Spleen (tissue), 11 donors: ENCODE results near the gene NMNAT2. TPM values are rescaled to one million over a fixed set of nuclear protein-coding genes. Genes with fewer than 3 reads are reported as not detected.
"Not testable (repeated sequence)": the region's sequence is repeated elsewhere in the genome, so short reads cannot be mapped to it uniquely, and the experiment has no call there.

Experiments
- DNase-seq: peaks from one replicate; pipeline ENCODE4 v3.0.0-alpha.2; 2020
- H3K27ac ChIP-seq, 8 donors: fragments of 200-600 bp; sonication (generic) in 7 of 8; 1 replicate in 4 of 8; 2 replicates in 4 of 8; pipeline versions ENCODE4 v1.5.0 to v1.8.0; 2016 to 2021; ENCODE audit warnings: inconsistent platforms in 4 of 8, mild to moderate bottlenecking in 4 of 8, moderate library complexity in 1 of 8
- H3K27me3 ChIP-seq, 7 donors: fragments of 200-600 bp; sonication (generic) in 6 of 7; replicated peaks in 1 of 7; 1 replicate in 4 of 7; 2 replicates in 3 of 7; pipeline versions ENCODE4 v1.5.0 to v1.8.0; 2016 to 2021; ENCODE audit warnings: inconsistent platforms in 3 of 7, mild to moderate bottlenecking in 1 of 7
- H3K36me3 ChIP-seq, 6 donors: fragments of 200-600 bp; sonication (generic) in 5 of 6; 1 replicate in 4 of 6; 2 replicates in 2 of 6; pipeline versions ENCODE4 v1.5.0 to v1.8.0; 2016 to 2021; ENCODE audit warnings: inconsistent platforms in 2 of 6
- H3K4me1 ChIP-seq, 6 donors: fragments of 200-600 bp; sonication (generic) in 5 of 6; 1 replicate in 3 of 6; 2 replicates in 3 of 6; pipeline versions ENCODE4 v1.5.0 to v1.8.0; 2016 to 2021; ENCODE audit warnings: inconsistent platforms in 3 of 6
- H3K4me3 ChIP-seq, 8 donors: fragments of 200-600 bp; sonication (generic) in 7 of 8; 1 replicate in 4 of 8; 2 replicates in 4 of 8; pipeline versions ENCODE4 v1.5.0 to v1.8.0; 2016 to 2021; ENCODE audit warnings: inconsistent platforms in 4 of 8, mild to moderate bottlenecking in 4 of 8, moderate library complexity in 2 of 8
- H3K9me3 ChIP-seq, 8 donors: fragments of 200-600 bp; sonication (generic) in 7 of 8; 1 replicate in 4 of 8; 2 replicates in 4 of 8; pipeline versions ENCODE4 v1.5.0 to v1.8.0; 2016 to 2021; ENCODE audit warnings: inconsistent platforms in 4 of 8
- POLR2A ChIP-seq, 3 donors: fragments of 450-650 bp; IDR thresholded peaks; one replicate each; pipeline ENCODE4 v1.5.1; 2017; ENCODE audit warnings: antibody characterized with exemption in 3 of 3, mild to moderate bottlenecking in 1 of 3
- POLR2AphosphoS5 ChIP-seq, 3 donors: sonication (generic); formaldehyde crosslinking; IDR thresholded peaks; one replicate each; pipeline ENCODE4 v1.5.1; 2017; ENCODE audit warnings: antibody characterized with exemption in 3 of 3
- whole genome bisulfite sequencing, 5 donors: extraction: QIAGEN DNeasy Blood & Tissue Kit in 3 of 5; methylation state at CpG; one replicate each; pipeline versions ENCODE4 v1.1.5 to v1.1.7; 2013 to 2018; 5-methylcytosine and 5-hydroxymethylcytosine counted together
- intact Hi-C: fragments of 100-400 bp; cut with DNase I; formaldehyde crosslinking; loops from one replicate; pipeline ENCODE4 v1.15.0; 2023; ENCODE audit warnings: low total_unique reads
- polyA plus RNA-seq, 3 donors: library from polyadenylated mRNA; stranded (reverse); fragments of 200-250 nt; gene quantifications; one replicate each; pipeline ENCODE4 v1.2.1, GENCODE V29; 2013
- total RNA-seq, 7 donors: library from RNA; depleted of rRNA in 3 of 7; stranded (reverse); fragments of >200 nt in 3 of 7; fragmentation: NEBNext Ultra II Directional in 4 of 7; extraction: Animal tissue kit (Norgen Biotek cat#: 25700) in 4 of 7; gene quantifications; one replicate each; pipeline versions ENCODE4 v1.1.0 to v1.2.1, GENCODE V29; 2016 to 2021
- TF ChIP-seq, protein P1 (sequence below), 11 experiments: fragments of 200-600 bp in 7 of 11; fragments of 450-650 bp in 4 of 11; sonication (generic) in 4 of 11; IDR thresholded peaks in 8 of 11; conservative IDR thresholded peaks in 3 of 11; 1 replicate in 7 of 11; 2 replicates in 4 of 11; pipeline versions ENCODE4 v1.4.0 to v1.8.0; 2016 to 2021; ENCODE audit warnings: antibody characterized with exemption in 11 of 11, inconsistent platforms in 4 of 11, mild to moderate bottlenecking in 1 of 11
- donor health status: healthy with polysubstance abuse.
- donor health status: DM: no; HTN: no; CAD: no; lungs with moderate emphysema.
- donor health status: DM: no; HTN: no; CAD: no.
- donor health status: Bipolar disorder and iron deficiency.
- donor health status: healthy.
- donor health status: DM: no; HTN: no; CAD: no.
- donor health status: DM: yes; HTN: yes; CAD: no.

NMNAT2 gene
- total and polyA plus RNA-seq, 10 donors = 0.05 to 1.7 (median 0.17) TPM

GRCh38 chr1:183276386-183277080 lies 141.6 kb downstream of the NMNAT2 start:
- intact Hi-C loops = no loop called here
- DNase-seq = peak; percentile 49
- no peaks in the 10 kb centered on the region for H3K36me3 ChIP-seq
- peaks cover 0 to 2% (median 0%) of the 10 kb centered on the region in 7 donors for H3K27me3 ChIP-seq
- no peak overlapping the region for H3K4me3 ChIP-seq
- TF ChIP-seq, protein P1, sequence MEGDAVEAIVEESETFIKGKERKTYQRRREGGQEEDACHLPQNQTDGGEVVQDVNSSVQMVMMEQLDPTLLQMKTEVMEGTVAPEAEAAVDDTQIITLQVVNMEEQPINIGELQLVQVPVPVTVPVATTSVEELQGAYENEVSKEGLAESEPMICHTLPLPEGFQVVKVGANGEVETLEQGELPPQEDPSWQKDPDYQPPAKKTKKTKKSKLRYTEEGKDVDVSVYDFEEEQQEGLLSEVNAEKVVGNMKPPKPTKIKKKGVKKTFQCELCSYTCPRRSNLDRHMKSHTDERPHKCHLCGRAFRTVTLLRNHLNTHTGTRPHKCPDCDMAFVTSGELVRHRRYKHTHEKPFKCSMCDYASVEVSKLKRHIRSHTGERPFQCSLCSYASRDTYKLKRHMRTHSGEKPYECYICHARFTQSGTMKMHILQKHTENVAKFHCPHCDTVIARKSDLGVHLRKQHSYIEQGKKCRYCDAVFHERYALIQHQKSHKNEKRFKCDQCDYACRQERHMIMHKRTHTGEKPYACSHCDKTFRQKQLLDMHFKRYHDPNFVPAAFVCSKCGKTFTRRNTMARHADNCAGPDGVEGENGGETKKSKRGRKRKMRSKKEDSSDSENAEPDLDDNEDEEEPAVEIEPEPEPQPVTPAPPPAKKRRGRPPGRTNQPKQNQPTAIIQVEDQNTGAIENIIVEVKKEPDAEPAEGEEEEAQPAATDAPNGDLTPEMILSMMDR (IDR thresholded peaks at IDR 0.05 in 8 of 11, conservative IDR thresholded peaks at IDR 0.05 in 3 of 11) = no peak
- no peak for TF ChIP-seq POLR2AphosphoS5 (IDR thresholded peaks at IDR 0.05)
- TF ChIP-seq POLR2A (IDR thresholded peaks at IDR 0.05) = no peak
- 85 to 94% (median 89%) methylated on average over 9 of the region's 9 CpGs for WGBS, 5 donors
- H3K4me1 ChIP-seq = peaks cover 0 to 30% (median 2%) of the 10 kb centered on the region in 6 donors
- no peaks in the 10 kb centered on the region for H3K9me3 ChIP-seq
- no peak overlapping the region for H3K27ac ChIP-seq

DNA sequence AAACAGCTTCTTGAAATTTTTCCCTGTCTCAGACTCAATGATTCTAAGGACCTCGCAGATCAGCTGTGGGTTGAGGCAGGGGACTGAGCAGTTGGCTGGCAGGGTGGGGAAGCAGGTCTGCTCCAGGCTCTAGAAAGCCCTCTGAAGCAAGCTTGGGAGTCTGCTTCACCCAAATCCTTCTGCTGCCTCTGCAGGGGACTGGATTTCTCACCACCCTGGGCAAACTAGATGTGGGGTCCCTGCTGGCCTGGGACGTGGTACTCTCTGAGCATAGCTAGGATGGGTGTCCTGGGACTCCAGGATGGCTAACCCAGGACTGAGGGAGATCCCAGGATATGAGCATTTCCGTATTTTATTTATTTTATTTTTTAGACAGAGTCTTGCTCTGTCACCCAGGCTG lies 142.9 kb downstream of the NMNAT2 start:
- intact Hi-C loops = no loop called here
- H3K27me3 ChIP-seq = no peaks in the 10 kb centered on the region
- H3K4me3 ChIP-seq = no peak overlapping the region
- no peaks in the 10 kb centered on the region for H3K36me3 ChIP-seq
- H3K9me3 ChIP-seq = no peaks in the 10 kb centered on the region
- DNase-seq = peak; percentile 13
- no peak overlapping the region for H3K27ac ChIP-seq
- TF ChIP-seq, protein P1 (IDR thresholded peaks at IDR 0.05 in 8 of 11, conservative IDR thresholded peaks at IDR 0.05 in 3 of 11) = no peak
- no peak for TF ChIP-seq POLR2A (IDR thresholded peaks at IDR 0.05)
- TF ChIP-seq POLR2AphosphoS5 (IDR thresholded peaks at IDR 0.05) = no peak
- H3K4me1 ChIP-seq = peaks cover 0 to 20% (median 0%) of the 10 kb centered on the region in 6 donors
- 78 to 94% (median 85%) methylated on average over 3 of the region's 3 CpGs for WGBS, 5 donors

DNA sequence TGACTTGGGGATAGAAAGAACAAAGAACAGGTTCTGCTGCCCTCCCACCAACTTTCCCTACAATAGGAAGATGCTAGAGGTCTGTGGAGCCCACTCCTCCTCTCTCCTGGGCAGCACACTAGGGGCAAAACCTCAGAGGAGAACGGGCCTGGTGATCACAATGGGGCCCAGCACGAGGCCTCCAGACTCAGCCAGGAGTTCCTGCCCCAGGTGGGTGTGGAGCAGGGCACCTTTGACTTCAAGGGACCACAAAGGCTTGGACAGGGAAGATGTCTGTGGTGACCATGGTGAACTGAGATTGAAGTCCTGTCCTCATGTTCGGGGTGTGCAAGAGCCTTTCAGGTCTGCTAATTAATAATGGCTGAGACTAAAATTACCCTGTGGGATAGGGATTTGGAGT lies 143.3 kb downstream of the NMNAT2 start:
- H3K27ac ChIP-seq = no peak overlapping the region
- H3K27me3 ChIP-seq = no peaks in the 10 kb centered on the region
- H3K4me3 ChIP-seq = no peak overlapping the region
- TF ChIP-seq POLR2A (IDR thresholded peaks at IDR 0.05) (no peak), POLR2AphosphoS5 (IDR thresholded peaks at IDR 0.05) (no peak)
- TF ChIP-seq, protein P1 (IDR thresholded peaks at IDR 0.05 in 8 of 11, conservative IDR thresholded peaks at IDR 0.05 in 3 of 11) = no peak
- H3K36me3 ChIP-seq = no peaks in the 10 kb centered on the region
- intact Hi-C loops = no loop called here
- DNase-seq = peak; percentile 29
- H3K9me3 ChIP-seq = no peaks in the 10 kb centered on the region
- H3K4me1 ChIP-seq = peaks cover 0 to 17% (median 0%) of the 10 kb centered on the region in 6 donors
- 82 to 91% (median 82%) methylated on average over 3 of the region's 3 CpGs for WGBS, 5 donors

GRCh38 chr1:183273984-183274383 lies 144.2 kb downstream of the NMNAT2 start:
- WGBS, 5 donors = 88 to 98% (median 95%) methylated on average over 4 of the region's 4 CpGs
- H3K4me3 ChIP-seq, H3K4me1 ChIP-seq, H3K9me3 ChIP-seq, H3K27ac ChIP-seq, intact Hi-C loops, H3K27me3 ChIP-seq, H3K36me3 ChIP-seq: not testable (repeated sequence)
- peak; percentile 4 for DNase-seq
